Smooth muscle cell (in vitro differentiated cells): ENCODE results near the gene CPXM2. TPM values are rescaled to one million over a fixed set of nuclear protein-coding genes. Genes with fewer than 3 reads are reported as not detected.

ENCODE experiments used
- DNase-seq: peaks from one replicate; lab custom pipeline; 2025; ENCODE audit not compliant: unreplicated experiment; lab: John Stamatoyannopoulos, UW
- H2AFZ ChIP-seq: fragments of 200-600 bp; sonication (generic); 2 replicates; pipeline ENCODE4 v1.6.0; 2016; ENCODE audit warnings: antibody characterized with exemption, low read depth, mild to moderate bottlenecking
- H3F3A ChIP-seq: fragments of 200-600 bp; sonication (generic); 2 replicates; pipeline ENCODE4 v1.6.0; 2017; ENCODE audit warnings: antibody characterized with exemption, low read depth
- H3K27ac ChIP-seq: fragments of 200-600 bp; sonication (generic); 2 replicates; pipeline ENCODE4 v1.5.1; 2016; ENCODE audit warnings: low read depth, mild to moderate bottlenecking
- H3K27me3 ChIP-seq: fragments of 200-600 bp; sonication (generic); 2 replicates; pipeline ENCODE4 v1.6.1; 2016; ENCODE audit warnings: low read depth, mild to moderate bottlenecking
- H3K36me3 ChIP-seq: fragments of 200-600 bp; sonication (generic); 2 replicates; pipeline ENCODE4 v1.5.1; 2016; ENCODE audit warnings: low read depth
- H3K4me1 ChIP-seq: fragments of 200-600 bp; sonication (generic); 2 replicates; pipeline ENCODE4 v1.5.1; 2016; ENCODE audit warnings: low read depth
- H3K4me2 ChIP-seq: fragments of 200-600 bp; sonication (generic); 2 replicates; pipeline ENCODE4 v1.6.0; 2016; ENCODE audit warnings: mild to moderate bottlenecking
- H3K4me3 ChIP-seq: fragments of 200-600 bp; sonication (generic); 2 replicates; pipeline ENCODE4 v1.5.1; 2016; ENCODE audit warnings: mild to moderate bottlenecking
- H3K79me2 ChIP-seq: fragments of 200-600 bp; sonication (generic); 2 replicates; pipeline ENCODE4 v1.6.0; 2016; ENCODE audit warnings: low read depth, mild to moderate bottlenecking
- H3K9ac ChIP-seq: fragments of 200-600 bp; sonication (generic); 2 replicates; pipeline ENCODE4 v1.6.0; 2016; ENCODE audit warnings: low read depth
- H3K9me3 ChIP-seq: fragments of 200-600 bp; sonication (generic); replicated peaks from 2 replicates; pipeline ENCODE4 v1.5.1; 2016; ENCODE audit warnings: low read depth
- H4K20me1 ChIP-seq: fragments of 200-600 bp; sonication (generic); 2 replicates; pipeline ENCODE4 v1.6.0; 2016; ENCODE audit warnings: low read depth
- CTCF ChIP-seq: fragments of 200-600 bp; sonication (generic); IDR thresholded peaks from 2 replicates; pipeline ENCODE4 v1.5.1; 2017; ENCODE audit warnings: borderline replicate concordance, mild to moderate bottlenecking, antibody characterized with exemption; ENCODE audit not compliant: insufficient read depth, poor library complexity, severe bottlenecking
- WGBS: methylation state at CpG from one replicate; pipeline ENCODE4 v1.1.7; 2016; ENCODE audit warnings: low lambda C conversion rate; 5-methylcytosine and 5-hydroxymethylcytosine counted together
- polyA plus RNA-seq: library from polyadenylated mRNA; unstranded; fragments of >200 nt; fragmentation: Nextera tagmentation; extraction: Ambion mirVana; gene quantifications from 2 replicates; pipeline ENCODE4 v1.2.1, GENCODE V29; 2016
- total RNA-seq: library from RNA; depleted of rRNA; stranded (reverse); fragments of >200 nt; gene quantifications from 2 replicates; pipeline ENCODE4 v1.2.3, GENCODE V29; 2014

Gene CPXM2
- total and polyA plus RNA-seq, 2 experiments from 2014 or later = 31.2 to 65.5 TPM

- Histone ChIP-seq H4K20me1 (no peaks in the 10 kb centered on the region), H3K4me1 (no peaks in the 10 kb centered on the region), H3K27me3 (no peaks in the 10 kb centered on the region), H3K9ac (no peak overlapping the region), H3K9me3 (no peaks in the 10 kb centered on the region), H2AFZ (no peak overlapping the region), H3K4me2 (no peak overlapping the region), H3K79me2 (no peaks in the 10 kb centered on the region), H3K4me3 (no peak overlapping the region), H3K36me3 (no peaks in the 10 kb centered on the region), H3F3A (no peaks in the 10 kb centered on the region), H3K27ac (no peak overlapping the region)
- WGBS = 96% methylated on average over 15 of the region's 15 CpGs
- TF ChIP-seq CTCF = no peak
- no peak for DNase-seq
Measured at GRCh38 chr10:123748711-123749110, 142.9 kb downstream of the CPXM2 start.

GRCh38 chr10:123747426-123747825 lies 144.2 kb downstream of the CPXM2 start:
- Histone ChIP-seq H3K9ac (no peak overlapping the region), H3K4me1 (no peaks in the 10 kb centered on the region), H4K20me1 (no peaks in the 10 kb centered on the region), H3K27me3 (no peaks in the 10 kb centered on the region), H3K79me2 (no peaks in the 10 kb centered on the region), H3K27ac (no peak overlapping the region), H2AFZ (no peak overlapping the region), H3K4me3 (no peak overlapping the region), H3F3A (no peaks in the 10 kb centered on the region), H3K4me2 (no peak overlapping the region), H3K9me3 (no peaks in the 10 kb centered on the region), H3K36me3 (no peaks in the 10 kb centered on the region)
- TF ChIP-seq CTCF = no peak
- WGBS = 100% methylated on average over 3 of the region's 3 CpGs
- DNase-seq = no peak

- Histone ChIP-seq H3K4me1 (no peaks in the 10 kb centered on the region), H3K36me3 (no peaks in the 10 kb centered on the region), H3F3A (no peaks in the 10 kb centered on the region), H3K4me2 (no peak overlapping the region), H3K9me3 (no peaks in the 10 kb centered on the region), H3K27ac (no peak overlapping the region), H3K27me3 (no peaks in the 10 kb centered on the region), H4K20me1 (no peaks in the 10 kb centered on the region), H3K9ac (no peak overlapping the region), H2AFZ (no peak overlapping the region), H3K79me2 (no peaks in the 10 kb centered on the region), H3K4me3 (no peak overlapping the region)
- 83% methylated on average over 8 of the region's 8 CpGs for whole genome bisulfite sequencing
- no peak for DNase-seq
- no peak for TF ChIP-seq CTCF
Measured at GRCh38 chr10:123746942-123747341, 144.7 kb downstream of the CPXM2 start.

- Histone ChIP-seq H3K4me3 (no peak overlapping the region), H4K20me1 (no peaks in the 10 kb centered on the region), H3K79me2 (no peaks in the 10 kb centered on the region), H3K27me3 (no peaks in the 10 kb centered on the region), H2AFZ (no peak overlapping the region), H3K27ac (no peak overlapping the region), H3K9me3 (no peaks in the 10 kb centered on the region), H3F3A (no peaks in the 10 kb centered on the region), H3K36me3 (no peaks in the 10 kb centered on the region), H3K4me2 (no peak overlapping the region), H3K4me1 (no peaks in the 10 kb centered on the region), H3K9ac (no peak overlapping the region)
- 58% methylated on average over 7 of the region's 7 CpGs for WGBS
- no peak for DNase-seq
- TF ChIP-seq CTCF = no peak
Measured at GRCh38 chr10:123746520-123746919, 145.1 kb downstream of the CPXM2 start.
